HCT116 (cell line): ENCODE results near the gene GRIP2. TPM values are rescaled to one million over a fixed set of nuclear protein-coding genes. Genes with fewer than 3 reads are reported as not detected.
A peak's percentile ranks its signal among the peaks of the same experiment; 100 is the strongest.

Experiments used
- ATAC-seq: fragments of 200-7000 bp; cut with Tn5 transposase; 2 replicates; pipeline ENCODE4 v1.9.1; 2020; ENCODE audit warnings: mild to moderate bottlenecking, moderate library complexity
- BruUV-seq: library from RNA; stranded (reverse); fragments of 400-500 nt; replicated peaks from 2 replicates; lab custom pipeline; 2021; lab: Mats Ljungman, UMichigan
- CTCF ChIA-PET: fragments of 300-600 bp; sonication (Branson Sonifier 250); formaldehyde crosslinking; loops from one replicate; lab custom pipeline; 2021; ENCODE audit warnings: antibody characterized with exemption; lab: Charles Lee
- POLR2A ChIA-PET: fragments of 300-600, 350-600 bp; sonication (Branson Sonifier 250); formaldehyde crosslinking; loops from one replicate; lab custom pipeline; 2021; ENCODE audit warnings: antibody characterized with exemption; lab: Charles Lee
- RAD21 ChIA-PET, 2 experiments: fragments of 300-600 bp; sonication (Branson Sonifier 250); formaldehyde crosslinking; loops; one replicate each; lab custom pipeline; 2023; ENCODE audit warnings: low total read pairs in 2 of 2; ENCODE audit not compliant: uncharacterized antibody in 2 of 2, unreplicated experiment in 2 of 2, low non-redundant PET in 1 of 2; lab: Charles Lee
- DNase-seq: peaks from one replicate; pipeline ENCODE4 v3.0.0-alpha.2; 2010; ENCODE audit warnings: low read depth, low spot score
- H2AFZ ChIP-seq: fragments of 200-600 bp; shearing (Covaris generic), sonication (generic); 2 replicates; pipeline ENCODE4 v1.6.1; 2017; ENCODE audit warnings: low read depth, mixed run types, mixed read lengths, antibody characterized with exemption, low read length; ENCODE audit not compliant: poor library complexity, severe bottlenecking
- H3K27ac ChIP-seq: 2 replicates; pipeline ENCODE4 v1.5.1; 2012; ENCODE audit warnings: low read depth, low read length
- H3K27me3 ChIP-seq: fragments of 200-600 bp; sonication (generic); 2 replicates; pipeline ENCODE4 v1.6.1; 2016; ENCODE audit warnings: mixed run types, low read length, mixed read lengths; ENCODE audit not compliant: insufficient read depth
- H3K36me3 ChIP-seq, 2 experiments: fragments of 200-500 bp in 1 of 2; fragments of 200-600 bp in 1 of 2; sonication (Bioruptor generic) in 1 of 2; sonication (generic) in 1 of 2; 2 replicates each; pipeline versions ENCODE4 v1.5.1 to v1.6.1; 2014 to 2016; ENCODE audit warnings: low read length in 2 of 2, inconsistent platforms in 1 of 2, mixed read lengths in 1 of 2, mixed run types in 1 of 2; ENCODE audit not compliant: insufficient read depth in 2 of 2, control insufficient read depth in 1 of 2
- H3K4me1 ChIP-seq, 2 experiments: fragments of 200-600 bp in 1 of 2; sonication (generic) in 1 of 2; 2 replicates each; pipeline versions ENCODE4 v1.5.1 to v1.6.1; 2012 to 2017; ENCODE audit warnings: low read length in 2 of 2, inconsistent platforms in 1 of 2, mild to moderate bottlenecking in 1 of 2, mixed read lengths in 1 of 2, mixed run types in 1 of 2, moderate library complexity in 1 of 2; ENCODE audit not compliant: insufficient read depth in 2 of 2, control insufficient read depth in 1 of 2
- H3K4me2 ChIP-seq: fragments of 200-600 bp; sonication (generic); 2 replicates; pipeline ENCODE4 v1.6.1; 2017; ENCODE audit warnings: mixed run types, low read length, mixed read lengths
- H3K4me3 ChIP-seq, 2 experiments: fragments of 200-600 bp in 1 of 2; sonication (generic) in 1 of 2; replicated peaks in 1 of 2; 2 replicates each; pipeline ENCODE4 v1.5.1; 2011 to 2016; ENCODE audit warnings: low read length in 2 of 2, control low read depth in 1 of 2, low read depth in 1 of 2, mild to moderate bottlenecking in 1 of 2, mixed read lengths in 1 of 2, mixed run types in 1 of 2
- H3K79me2 ChIP-seq: fragments of 200-600 bp; sonication (generic); 2 replicates; pipeline ENCODE4 v1.6.1; 2017; ENCODE audit warnings: mild to moderate bottlenecking, mixed run types, low read length, moderate library complexity, mixed read lengths; ENCODE audit not compliant: insufficient read depth
- H3K9ac ChIP-seq: fragments of 200-600 bp; sonication (generic); 2 replicates; pipeline ENCODE4 v1.6.1; 2016; ENCODE audit warnings: low read length, mixed read lengths
- H3K9me2 ChIP-seq: fragments of 200-600 bp; sonication (generic), shearing (Covaris generic); 2 replicates; pipeline ENCODE4 v1.6.1; 2017; ENCODE audit warnings: mixed run types, mild to moderate bottlenecking, moderate library complexity; ENCODE audit not compliant: insufficient read depth
- H3K9me3 ChIP-seq, 2 experiments: fragments of 200-500 bp in 1 of 2; fragments of 200-600 bp in 1 of 2; sonication (Bioruptor generic) in 1 of 2; sonication (generic) in 1 of 2; 2 replicates each; pipeline ENCODE4 v1.6.1; 2014 to 2017; ENCODE audit warnings: low read length in 2 of 2, mixed read lengths in 2 of 2, inconsistent platforms in 1 of 2, low read depth in 1 of 2, mild to moderate bottlenecking in 1 of 2, mixed run types in 1 of 2, moderate library complexity in 1 of 2; ENCODE audit not compliant: control insufficient read depth in 1 of 2, insufficient read depth in 1 of 2
- H4K20me1 ChIP-seq: fragments of 200-600 bp; sonication (generic), shearing (Covaris generic); 2 replicates; pipeline ENCODE4 v1.6.1; 2017; ENCODE audit warnings: mixed run types, mild to moderate bottlenecking, moderate library complexity; ENCODE audit not compliant: insufficient read depth
- CBX3 ChIP-seq: IDR thresholded peaks from 2 replicates; pipeline ENCODE4 v1.6.1; 2012; ENCODE audit warnings: low read depth
- EZH2phosphoT487 ChIP-seq: fragments of 200-600 bp; IDR thresholded peaks from 2 replicates; pipeline ENCODE4 v1.6.1; 2018; ENCODE audit warnings: antibody characterized with exemption, borderline replicate concordance
- FOSL1 ChIP-seq: IDR thresholded peaks from 2 replicates; pipeline ENCODE4 v1.6.1; 2012; ENCODE audit warnings: low read depth
- JUND ChIP-seq: IDR thresholded peaks from 2 replicates; pipeline ENCODE4 v1.6.1; 2012
- SP1 ChIP-seq: IDR thresholded peaks from 2 replicates; pipeline ENCODE4 v1.6.1; 2012; ENCODE audit warnings: low read depth
- ZFX ChIP-seq: fragments of 450-650 bp; IDR thresholded peaks from 2 replicates; pipeline ENCODE4 v1.6.1; 2017
- ZNF274 ChIP-seq: fragments of 200-500 bp; sonication (Bioruptor generic); IDR thresholded peaks from 2 replicates; pipeline ENCODE4 v1.6.1; 2014; ENCODE audit warnings: mild to moderate bottlenecking, low read depth, low read length, inconsistent platforms
- intact Hi-C: fragments of 100-400 bp; cut with micrococcal nuclease; formaldehyde crosslinking; loops from 2 replicates; pipeline ENCODE4 v1.10.0; 2022
- total RNA-seq: library from RNA; stranded (reverse); gene quantifications from one replicate; pipeline ENCODE4 v1.2.1, GENCODE V29; 2021; ENCODE audit not compliant: unreplicated experiment
- TF ChIP-seq, protein P1 (sequence below): IDR thresholded peaks from 2 replicates; pipeline ENCODE4 v1.6.1; 2012
- TF ChIP-seq, protein P2 (sequence below): IDR thresholded peaks from 2 replicates; pipeline ENCODE4 v1.6.1; 2012; ENCODE audit warnings: low read depth

GRIP2 gene
- total RNA-seq, 1 experiment from 2014 or later = 0.34 TPM

DNA sequence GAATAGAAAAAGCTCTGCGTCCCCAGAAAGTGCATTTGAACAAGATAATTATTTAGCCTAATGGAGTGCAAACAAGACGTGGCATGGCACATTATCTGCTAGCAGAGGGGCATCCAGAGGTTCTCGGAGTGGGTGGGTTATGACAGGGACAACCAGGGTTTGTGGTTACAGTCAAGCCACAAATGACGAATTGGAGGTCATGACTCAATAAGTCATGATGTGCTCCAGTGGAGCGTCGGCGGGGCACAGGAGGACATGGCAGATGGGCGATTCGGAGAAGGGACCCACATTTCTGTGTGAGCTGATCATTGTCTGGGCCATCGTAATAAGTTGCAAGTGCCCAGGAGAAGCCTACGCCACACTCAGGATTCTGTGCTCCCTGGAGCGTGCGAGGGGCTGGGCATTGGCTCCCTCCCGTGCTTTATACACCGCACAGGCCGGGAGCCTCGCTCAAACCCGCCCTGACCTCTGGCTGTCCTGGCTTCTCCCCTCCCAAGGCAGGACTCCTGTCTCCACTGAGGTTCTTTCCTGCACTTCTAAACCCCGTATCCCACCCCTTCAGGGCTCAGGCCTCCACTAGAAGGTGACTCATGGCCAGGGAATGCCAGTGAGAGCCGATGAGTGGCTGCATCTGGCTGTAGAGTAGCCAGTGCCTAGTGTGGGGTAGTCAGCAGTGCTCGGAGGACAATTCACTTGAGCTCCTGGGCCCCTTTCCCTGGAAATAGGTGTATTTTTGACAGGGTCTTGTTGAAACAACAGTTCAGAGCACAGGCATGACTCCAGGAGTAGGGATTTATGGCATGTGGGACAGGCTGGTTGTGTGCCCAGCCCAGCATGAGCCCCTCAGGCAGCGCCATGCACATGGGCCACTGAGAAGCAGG, 67.4 kb downstream of the GRIP2 start:
- intact Hi-C loops = no loop called here
- no peaks in the 10 kb centered on the region for H3K9me2 ChIP-seq
- peak; percentile 96 for ATAC-seq
- ChIA-PET POLR2A (no interaction called here), CTCF (no interaction called here), RAD21 (no interaction called here)
- H3K79me2 ChIP-seq = no peaks in the 10 kb centered on the region
- H3K4me3 ChIP-seq = peak overlapping the region in 1 of 2 experiments; percentile 38; a peak in 2 of 4 replicates
- H3K4me2 ChIP-seq = peak overlapping the region; percentile 73
- H3K4me1 ChIP-seq = peaks cover 16 to 24% of the 10 kb centered on the region in 2 experiments
- peak overlapping the region; percentile 42 for H3K27ac ChIP-seq
- peak; percentile 60 for TF ChIP-seq JUND
- peak; percentile 74 for TF ChIP-seq FOSL1
- no peak for TF ChIP-seq SP1
- BruUV-seq = no TSS peak
- no peaks in the 10 kb centered on the region for H3K9me3 ChIP-seq
- no peaks in the 10 kb centered on the region for H3K27me3 ChIP-seq
- peak overlapping the region; percentile 19 for H3K9ac ChIP-seq
- peak; percentile 32 for DNase-seq
- peaks cover 7 to 35% of the 10 kb centered on the region in 2 experiments; a peak in 2 of 4 replicates for H3K36me3 ChIP-seq
- no peaks in the 10 kb centered on the region for H4K20me1 ChIP-seq
- no peak overlapping the region for H2AFZ ChIP-seq

DNA sequence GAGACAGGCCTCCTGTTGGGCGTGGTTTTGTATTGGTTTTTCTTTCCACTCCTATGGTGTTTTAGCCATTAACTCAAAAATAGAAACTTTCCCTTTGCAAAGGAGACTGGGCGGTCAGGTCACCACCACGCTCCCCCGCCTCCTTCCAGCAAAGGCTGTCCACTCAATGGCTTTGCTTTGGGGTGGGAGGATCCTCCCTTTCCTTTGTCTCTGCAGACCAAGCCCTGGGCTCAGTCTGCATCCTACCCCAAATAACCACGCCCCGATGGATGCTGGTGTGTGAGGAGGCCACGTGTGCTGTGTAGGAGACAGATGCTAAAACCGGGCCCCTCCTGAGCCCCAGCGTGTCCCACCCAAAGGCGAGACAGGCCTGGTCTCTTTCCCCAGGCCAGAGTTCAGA, 68.5 kb downstream of the GRIP2 start:
- no peak overlapping the region for H2AFZ ChIP-seq
- no peaks in the 10 kb centered on the region for H3K9me3 ChIP-seq
- H3K79me2 ChIP-seq = no peaks in the 10 kb centered on the region
- peak overlapping the region; percentile 42; the same call in 1 of the 2 replicates for H3K27ac ChIP-seq
- no peaks in the 10 kb centered on the region for H3K27me3 ChIP-seq
- CTCF ChIA-PET = no interaction called here
- H4K20me1 ChIP-seq = no peaks in the 10 kb centered on the region
- intact Hi-C loops = no loop called here
- no peaks in the 10 kb centered on the region for H3K9me2 ChIP-seq
- H3K4me2 ChIP-seq = peak overlapping the region; percentile 73
- no peak overlapping the region for H3K4me3 ChIP-seq
- no peak for TF ChIP-seq ZFX
- TF ChIP-seq, protein P1, sequence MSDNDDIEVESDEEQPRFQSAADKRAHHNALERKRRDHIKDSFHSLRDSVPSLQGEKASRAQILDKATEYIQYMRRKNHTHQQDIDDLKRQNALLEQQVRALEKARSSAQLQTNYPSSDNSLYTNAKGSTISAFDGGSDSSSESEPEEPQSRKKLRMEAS = no peak
- no peak for TF ChIP-seq ZNF274
- TF ChIP-seq, protein P2, sequence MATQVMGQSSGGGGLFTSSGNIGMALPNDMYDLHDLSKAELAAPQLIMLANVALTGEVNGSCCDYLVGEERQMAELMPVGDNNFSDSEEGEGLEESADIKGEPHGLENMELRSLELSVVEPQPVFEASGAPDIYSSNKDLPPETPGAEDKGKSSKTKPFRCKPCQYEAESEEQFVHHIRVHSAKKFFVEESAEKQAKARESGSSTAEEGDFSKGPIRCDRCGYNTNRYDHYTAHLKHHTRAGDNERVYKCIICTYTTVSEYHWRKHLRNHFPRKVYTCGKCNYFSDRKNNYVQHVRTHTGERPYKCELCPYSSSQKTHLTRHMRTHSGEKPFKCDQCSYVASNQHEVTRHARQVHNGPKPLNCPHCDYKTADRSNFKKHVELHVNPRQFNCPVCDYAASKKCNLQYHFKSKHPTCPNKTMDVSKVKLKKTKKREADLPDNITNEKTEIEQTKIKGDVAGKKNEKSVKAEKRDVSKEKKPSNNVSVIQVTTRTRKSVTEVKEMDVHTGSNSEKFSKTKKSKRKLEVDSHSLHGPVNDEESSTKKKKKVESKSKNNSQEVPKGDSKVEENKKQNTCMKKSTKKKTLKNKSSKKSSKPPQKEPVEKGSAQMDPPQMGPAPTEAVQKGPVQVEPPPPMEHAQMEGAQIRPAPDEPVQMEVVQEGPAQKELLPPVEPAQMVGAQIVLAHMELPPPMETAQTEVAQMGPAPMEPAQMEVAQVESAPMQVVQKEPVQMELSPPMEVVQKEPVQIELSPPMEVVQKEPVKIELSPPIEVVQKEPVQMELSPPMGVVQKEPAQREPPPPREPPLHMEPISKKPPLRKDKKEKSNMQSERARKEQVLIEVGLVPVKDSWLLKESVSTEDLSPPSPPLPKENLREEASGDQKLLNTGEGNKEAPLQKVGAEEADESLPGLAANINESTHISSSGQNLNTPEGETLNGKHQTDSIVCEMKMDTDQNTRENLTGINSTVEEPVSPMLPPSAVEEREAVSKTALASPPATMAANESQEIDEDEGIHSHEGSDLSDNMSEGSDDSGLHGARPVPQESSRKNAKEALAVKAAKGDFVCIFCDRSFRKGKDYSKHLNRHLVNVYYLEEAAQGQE = no peak
- no peak for TF ChIP-seq CBX3
- no peak for TF ChIP-seq EZH2phosphoT487
- TF ChIP-seq, all 23 proteins: peak for 0
- no TSS peak for BruUV-seq
- Histone ChIP-seq H3K4me1 (peaks cover 16 to 24% of the 10 kb centered on the region in 2 experiments), H3K36me3 (peaks cover 7 to 25% of the 10 kb centered on the region in 2 experiments; a peak in 2 of 4 replicates), H3K9ac (no peak overlapping the region)
- ATAC-seq (no peak), DNase-seq (no peak)
- RAD21 ChIA-PET = no interaction called here
- POLR2A ChIA-PET = no interaction called here
